Activated CD8-positive, alpha-beta memory T cell treated with anti-CD3 and anti-CD28 coated beads for 4 hours (primary cell): ENCODE data around the gene MAPKAPK2.

Source experiments
- DNase-seq, 2 donors: peaks; one replicate each; pipeline ENCODE4 v3.0.0-alpha.2; 2020; ENCODE audit warnings: low read depth in 2 of 2

Gene MAPKAPK2

DNA sequence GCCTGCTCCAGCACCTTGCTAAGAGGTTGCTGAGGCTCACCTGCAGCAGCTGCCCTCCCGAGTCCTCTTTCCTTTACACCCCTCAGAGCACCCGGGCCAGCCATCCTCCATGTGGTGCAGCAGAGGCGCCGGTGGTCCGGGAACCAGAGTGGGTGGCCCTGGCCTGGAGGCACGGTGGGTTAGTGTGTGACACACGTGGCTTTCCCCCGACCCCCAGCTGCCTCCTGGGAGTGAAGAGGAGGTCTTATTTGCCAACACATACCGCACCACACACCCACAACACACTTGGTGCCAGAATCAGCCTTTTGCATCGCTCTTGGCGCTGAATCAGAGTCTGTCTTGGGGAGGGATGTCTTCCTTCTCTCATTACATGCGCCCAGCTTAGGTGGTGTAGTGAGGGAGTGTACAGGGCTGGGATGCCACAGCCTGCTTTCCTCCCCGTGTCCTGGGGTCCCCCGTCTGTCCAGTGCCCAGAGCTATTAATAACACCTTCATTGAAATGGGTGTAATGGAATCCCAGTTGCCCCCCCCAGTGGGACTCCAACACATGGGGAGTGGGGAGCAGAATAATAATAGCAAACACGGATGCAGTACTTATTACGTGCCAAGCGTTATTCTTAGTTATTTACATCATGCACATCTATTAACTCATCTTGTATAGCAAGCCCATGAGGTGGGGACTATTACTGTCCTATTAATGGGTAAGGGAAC, 38.2 kb downstream of the MAPKAPK2 start:
- DNase-seq = no peak

DNA sequence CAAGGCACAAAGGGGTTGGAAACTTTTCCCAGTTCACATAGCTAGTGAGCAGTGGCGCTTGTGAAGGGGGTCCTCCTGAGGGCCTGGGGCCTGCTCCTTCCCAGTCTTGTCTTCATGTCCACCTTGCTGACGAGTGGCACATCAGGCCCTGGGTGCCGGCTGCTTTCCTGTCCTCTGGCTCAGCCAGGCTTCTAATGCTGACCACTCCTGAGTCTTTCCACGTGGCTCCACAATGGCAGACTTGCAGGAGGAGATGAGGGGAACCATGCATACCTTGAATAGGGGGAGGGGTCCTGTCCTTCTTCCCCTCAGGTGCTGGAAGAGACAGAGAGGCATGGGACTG, 38.7 kb downstream of the MAPKAPK2 start:
- no peak for DNase-seq

DNA sequence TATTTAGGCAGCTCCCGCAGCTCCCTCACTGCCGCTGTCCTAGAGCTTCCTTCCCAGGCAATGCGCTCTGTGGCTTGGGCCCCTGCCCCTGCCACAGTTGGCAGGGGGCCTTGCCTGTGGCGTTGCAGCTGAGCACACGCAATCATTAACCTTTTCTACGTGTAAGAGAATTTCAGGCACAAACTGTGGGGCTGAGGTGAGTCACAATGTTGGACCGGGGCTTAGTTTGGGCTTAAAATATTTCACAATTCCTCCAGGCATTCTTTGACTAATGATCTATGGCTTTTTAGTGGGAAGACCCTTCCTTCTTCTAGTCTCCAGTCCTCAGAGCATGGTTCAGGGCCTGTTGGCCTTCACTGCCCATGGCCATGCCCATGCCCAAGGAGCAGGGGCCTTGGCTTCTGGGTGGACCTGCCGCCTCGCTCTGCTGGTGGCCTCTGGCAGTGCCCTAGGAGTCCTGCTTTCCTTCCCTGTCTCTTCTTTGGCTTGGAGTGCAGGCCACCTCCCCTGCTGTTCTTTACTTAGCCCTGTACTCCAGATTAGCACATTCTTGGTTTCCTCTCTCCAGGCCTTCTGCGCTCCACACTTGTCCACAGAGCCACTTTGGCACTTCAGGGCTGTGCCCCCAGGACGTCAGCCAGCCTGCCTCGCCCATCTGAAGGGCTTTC, 39.2 kb downstream of the MAPKAPK2 start:
- no peak for DNase-seq

DNA sequence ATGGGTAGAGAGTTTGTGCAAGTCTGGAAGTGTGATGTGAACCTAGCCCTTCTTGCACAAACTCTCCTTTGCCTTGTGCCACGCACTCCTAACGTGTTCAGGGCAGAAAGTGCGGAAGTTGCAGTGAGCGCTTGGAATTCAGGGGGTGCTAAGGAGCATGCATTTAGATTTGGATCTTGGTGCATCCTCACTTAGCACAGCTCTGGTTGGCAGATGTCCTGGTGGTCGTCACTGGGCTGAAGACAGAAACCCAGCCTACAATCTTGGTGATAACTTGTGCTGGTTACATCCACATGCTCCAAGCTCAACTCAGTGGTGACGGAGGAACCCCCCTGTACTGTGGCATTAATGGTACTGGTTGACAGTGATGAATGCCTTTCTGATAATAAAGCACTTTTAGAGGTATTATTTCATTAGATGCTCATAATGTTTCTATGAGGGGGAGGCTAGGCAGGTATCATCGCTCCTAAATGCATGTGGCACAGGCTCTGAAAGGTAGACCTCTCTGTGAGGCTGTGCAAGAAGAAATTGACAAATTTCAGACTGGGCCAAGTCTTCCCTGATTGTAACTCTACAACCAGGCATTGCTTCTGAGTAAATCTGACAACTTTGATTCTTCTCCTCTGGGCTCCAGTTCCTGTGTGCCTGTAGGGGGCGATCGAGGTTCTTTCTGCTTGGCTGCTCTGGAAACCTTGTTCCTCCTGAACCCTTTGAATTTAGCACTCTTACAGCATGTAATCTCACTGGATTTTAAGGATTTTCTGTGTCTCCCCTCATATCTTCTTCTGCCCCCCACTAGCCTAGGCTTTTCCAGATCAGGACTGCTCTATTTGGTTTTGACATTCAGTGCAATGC, 40.6 kb downstream of the MAPKAPK2 start:
- no peak for DNase-seq

DNA sequence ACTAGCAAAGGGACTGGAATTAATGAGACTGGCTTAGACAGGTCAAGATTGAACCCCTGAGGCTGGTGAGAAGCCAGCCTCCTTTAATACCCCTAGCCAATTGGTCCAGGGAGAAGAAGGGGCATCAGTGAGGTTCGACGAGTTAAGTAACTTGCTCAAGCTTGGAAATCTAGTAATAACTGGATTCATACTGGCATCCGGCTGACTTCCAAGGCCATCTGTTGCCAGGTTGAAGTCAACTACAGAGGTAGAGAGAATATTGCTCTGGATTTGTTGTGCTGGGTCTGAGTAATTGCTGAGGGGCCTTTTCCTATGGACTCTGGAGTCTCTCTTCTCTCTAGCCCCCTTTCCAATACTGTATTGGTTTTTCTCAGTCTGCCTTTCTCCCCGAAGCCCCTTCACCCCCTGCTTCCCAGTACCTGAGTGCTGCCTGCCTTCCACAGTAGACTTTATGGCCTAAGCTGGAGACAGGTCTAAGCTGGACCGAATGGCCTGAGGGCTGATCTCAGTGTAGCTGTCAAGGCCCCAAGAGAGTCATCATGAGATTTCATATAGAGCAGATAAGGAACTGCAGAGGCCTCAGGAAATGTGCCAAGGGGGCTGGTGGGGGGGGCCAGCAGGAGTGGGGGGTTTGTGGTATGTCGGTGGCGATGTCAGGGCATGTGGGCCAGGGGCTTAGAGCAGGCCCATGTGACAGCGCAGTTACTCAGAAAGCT, 43.4 kb downstream of the MAPKAPK2 start:
- no peak for DNase-seq

DNA sequence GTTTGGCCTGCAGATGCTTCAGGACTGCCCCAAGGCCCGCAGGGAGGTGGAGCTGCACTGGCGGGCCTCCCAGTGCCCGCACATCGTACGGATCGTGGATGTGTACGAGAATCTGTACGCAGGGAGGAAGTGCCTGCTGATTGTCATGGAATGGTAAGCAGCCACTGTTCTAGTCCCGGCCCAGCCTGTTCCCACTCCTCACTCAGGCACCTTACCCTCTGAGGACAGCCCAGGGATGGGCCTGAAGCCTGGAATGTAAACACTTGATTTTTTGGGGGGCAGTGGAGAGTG, 43.9 kb downstream of the MAPKAPK2 start:
- no peak for DNase-seq

DNA sequence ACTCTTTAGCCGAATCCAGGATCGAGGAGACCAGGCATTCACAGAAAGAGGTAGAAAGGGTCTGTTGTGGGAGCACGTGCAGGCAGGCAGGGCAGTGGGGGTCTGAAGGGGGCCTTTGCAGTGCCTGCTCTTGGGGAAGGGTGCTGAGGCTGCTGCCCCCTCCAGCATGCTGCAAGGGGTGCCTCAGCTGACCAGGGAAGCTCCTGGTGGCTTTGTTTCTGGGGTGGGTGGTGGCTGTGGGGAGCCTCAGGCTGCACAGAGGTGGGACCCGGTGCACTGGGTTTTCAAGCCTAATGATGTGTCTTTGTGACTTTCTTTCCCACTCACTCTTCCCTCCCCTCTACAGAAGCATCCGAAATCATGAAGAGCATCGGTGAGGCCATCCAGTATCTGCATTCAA, 44.3 kb downstream of the MAPKAPK2 start:
- DNase-seq = no peak

DNA sequence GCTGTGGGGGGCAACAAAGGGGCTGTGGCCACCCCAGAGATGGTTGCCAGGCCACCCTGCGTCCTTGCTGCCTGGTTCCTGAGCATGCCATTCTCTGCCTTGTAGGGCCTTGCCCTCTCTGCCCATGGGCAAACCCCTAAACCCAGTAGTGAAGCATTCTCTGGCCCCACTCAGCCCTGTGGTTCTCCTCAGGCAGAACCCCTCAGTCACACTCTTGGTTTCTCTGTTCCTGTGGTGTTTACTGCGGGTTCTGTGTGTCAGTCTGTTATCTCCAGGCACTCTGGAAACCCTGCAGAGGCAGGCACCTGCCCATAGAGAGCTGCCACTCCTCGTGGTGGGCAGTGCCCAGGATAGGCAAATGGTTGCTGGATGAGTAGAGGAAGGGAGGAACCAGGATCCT, 44.8 kb downstream of the MAPKAPK2 start:
- no peak for DNase-seq

DNA sequence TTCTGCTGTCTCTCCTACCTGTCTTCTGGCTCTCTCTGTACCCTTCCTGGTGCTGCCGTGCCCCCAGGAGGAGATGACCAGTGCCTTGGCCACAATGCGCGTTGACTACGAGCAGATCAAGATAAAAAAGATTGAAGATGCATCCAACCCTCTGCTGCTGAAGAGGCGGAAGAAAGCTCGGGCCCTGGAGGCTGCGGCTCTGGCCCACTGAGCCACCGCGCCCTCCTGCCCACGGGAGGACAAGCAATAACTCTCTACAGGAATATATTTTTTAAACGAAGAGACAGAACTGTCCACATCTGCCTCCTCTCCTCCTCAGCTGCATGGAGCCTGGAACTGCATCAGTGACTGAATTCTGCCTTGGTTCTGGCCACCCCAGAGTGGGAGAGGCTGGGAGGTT, 47.8 kb downstream of the MAPKAPK2 start:
- DNase-seq = no peak

DNA sequence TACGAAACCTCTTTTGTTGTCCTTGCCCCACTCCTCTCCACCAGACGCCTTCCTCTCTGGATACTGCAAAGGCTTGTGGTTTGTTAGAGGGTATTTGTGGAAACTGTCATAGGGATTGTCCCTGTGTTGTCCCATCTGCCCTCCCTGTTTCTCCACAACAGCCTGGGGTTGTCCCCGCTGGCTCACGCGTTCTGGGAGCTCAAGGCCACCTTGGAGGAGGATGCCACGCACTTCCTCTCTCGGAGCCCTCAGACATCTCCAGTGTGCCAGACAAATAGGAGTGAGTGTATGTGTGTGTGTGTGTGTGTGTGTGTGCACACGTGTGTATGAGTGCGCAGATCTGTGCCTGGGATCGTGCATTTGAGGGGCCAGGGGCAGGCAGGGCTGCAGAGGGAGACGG, 48.3 kb downstream of the MAPKAPK2 start:
- DNase-seq = no peak

DNA sequence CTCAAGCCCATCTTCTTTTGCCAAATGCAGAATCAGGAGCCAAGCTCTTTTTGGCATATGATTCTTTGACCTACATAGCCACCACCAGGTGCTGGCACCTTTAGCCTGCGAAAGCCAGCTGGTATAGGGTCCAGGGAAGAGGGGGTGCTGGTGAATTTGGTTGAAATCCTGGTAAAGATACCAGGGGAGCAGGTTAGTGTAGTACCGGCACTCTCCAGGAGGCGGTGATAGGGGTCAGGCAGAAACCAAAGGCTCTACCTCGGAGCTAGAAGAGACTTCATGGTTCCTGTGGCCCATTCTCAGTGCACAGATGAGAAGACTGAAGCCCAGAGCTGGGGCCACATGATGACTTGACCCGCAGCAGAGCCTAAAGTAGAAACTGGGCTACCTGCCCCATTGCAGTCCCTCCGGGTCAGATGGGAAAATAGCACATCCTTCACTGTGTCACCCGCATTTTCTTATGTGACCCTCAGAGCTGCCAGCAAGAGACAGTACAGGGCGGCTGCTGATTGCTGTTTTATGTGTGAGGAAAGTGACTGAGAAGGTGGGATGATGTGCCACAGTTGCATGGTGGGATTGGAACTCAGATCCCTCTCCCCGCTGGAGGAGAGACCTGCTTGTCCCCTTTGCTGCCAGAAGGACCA, 49.9 kb downstream of the MAPKAPK2 start:
- DNase-seq = peak; percentile 44 to 63

DNA sequence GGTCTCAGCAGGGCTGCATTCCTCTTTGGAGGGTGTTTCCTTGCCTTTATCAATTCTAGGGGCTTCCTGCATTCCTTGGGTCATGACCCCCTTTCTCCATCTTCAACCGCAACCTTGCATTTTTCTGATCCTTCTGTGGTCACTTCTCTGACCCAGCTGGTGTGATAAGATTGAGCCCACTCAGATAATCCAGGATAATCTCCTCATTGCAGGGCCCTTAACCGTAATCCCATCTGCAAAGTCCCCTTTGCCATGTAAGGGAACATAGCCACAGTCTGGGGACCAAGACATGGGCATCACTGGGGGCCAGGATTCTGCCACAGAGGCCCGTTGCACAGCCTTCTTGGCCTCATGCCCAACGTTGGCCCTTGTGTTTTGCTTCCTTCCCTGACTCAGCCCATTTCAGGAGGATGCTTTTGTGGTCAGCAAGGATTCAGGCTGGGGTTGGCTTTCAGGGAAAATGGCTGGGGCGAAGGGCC, 50.9 kb downstream of the MAPKAPK2 start:
- no peak for DNase-seq

DNA sequence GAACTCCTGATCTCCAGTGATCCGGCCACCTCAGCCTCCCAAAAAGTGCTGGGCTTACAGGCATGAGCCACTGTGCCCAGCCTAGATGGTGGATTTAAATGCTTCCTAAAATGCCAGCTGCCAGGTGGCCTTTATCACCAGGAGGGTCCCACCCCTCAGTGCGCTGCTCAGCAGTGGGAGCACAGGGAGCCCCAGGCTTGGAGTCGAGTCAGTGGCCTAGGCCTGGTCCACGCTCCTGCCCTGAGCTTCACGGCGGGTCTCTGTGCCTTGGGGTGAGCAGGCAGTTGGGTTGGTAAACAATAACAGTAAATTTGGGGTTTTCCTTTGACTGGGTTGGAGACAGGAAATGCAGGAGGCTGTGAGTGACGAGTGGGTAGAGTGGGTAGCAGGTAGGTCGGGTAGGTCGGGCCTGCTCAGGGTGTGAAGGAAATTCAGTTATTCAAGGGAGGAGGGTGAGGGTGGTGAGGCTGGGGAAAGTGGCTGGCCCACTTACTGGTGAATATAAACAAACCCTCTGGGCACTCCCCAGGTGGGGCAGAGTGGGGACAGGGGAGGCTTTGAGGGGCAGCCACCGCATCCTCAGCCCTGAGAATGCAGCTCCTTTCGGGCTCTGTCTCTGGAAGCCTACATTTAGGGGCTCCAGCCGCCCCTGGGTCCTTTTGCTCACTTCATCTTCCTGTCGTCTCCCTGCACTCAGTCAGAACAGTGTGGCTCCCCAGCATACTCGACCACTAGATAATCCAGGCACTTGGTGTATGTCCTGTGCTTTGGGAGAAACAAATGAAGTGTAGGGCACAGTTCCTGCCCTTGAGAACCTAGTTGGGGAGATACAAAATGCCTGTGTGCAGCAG, 52.4 kb downstream of the MAPKAPK2 start:
- DNase-seq = peak; percentile 33 to 52

DNA sequence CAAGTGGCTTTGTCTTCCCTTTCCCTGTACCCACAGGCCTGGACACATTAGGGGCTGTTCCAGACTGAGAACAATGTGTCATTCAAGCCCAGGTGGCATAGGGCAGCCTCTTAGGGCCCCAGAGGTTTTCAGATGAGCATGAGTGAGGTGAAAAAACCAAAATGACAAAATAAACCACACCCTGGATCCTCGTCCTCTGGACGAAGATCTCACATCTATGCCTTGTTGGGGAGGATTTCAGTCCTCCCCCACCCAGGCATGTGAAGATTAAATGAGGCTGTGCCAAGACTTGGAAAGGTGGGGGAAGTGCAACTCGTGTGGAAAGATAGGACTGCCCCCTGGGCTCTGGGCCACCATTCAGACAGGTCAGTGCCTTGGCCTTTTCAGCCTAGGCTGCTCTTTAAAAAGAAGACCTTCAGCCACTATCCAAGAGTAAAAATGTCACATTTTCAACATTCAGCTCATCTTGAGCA, 53.1 kb downstream of the MAPKAPK2 start:
- DNase-seq = no peak

DNA sequence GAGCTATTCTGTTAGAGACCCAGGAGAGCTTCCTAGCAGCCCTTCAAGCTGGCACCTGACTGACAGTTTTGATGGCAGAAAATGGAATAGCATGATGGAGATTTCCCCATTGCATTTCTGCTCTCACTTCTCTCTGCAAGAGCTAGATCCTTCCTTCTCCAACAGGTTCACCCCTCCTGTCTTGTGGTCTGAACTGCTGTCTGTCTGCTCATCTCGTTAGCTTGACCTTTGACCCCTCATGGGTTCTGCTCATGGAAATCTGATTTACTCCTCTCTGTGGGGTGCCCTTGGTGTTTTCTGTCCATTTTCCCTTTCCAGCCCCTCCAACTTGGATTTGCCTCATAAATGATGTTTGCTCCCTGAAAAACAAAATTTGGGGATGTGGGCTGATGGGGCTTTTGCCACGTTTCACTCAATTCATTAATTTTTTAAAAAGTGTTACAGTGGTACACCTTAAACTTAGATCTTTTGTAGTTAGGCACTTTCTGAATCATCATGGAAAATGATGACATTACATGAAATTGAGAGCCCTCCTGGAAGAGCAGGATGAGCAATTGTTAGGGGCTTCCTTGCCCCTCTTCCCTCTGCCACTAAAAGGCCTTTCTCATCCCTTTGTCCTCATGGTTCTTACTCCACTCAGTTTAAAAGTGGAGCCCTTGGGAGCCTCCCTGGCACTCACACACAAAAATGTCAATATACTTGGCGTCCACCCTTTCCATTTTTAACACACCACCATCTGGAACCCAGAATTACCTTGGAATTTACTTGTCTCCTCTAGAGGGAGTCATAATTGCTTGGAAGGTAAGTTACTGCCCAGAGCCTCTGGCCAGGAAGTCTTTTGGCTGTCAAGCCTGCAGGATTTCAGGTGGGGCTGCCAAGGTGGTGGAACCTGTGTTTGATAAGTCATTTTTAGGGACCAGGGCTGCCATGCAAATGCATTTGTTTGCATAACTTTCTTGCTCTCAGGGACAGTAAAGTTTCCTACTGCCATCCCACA, 54.0 kb downstream of the MAPKAPK2 start:
- no peak for DNase-seq

DNA sequence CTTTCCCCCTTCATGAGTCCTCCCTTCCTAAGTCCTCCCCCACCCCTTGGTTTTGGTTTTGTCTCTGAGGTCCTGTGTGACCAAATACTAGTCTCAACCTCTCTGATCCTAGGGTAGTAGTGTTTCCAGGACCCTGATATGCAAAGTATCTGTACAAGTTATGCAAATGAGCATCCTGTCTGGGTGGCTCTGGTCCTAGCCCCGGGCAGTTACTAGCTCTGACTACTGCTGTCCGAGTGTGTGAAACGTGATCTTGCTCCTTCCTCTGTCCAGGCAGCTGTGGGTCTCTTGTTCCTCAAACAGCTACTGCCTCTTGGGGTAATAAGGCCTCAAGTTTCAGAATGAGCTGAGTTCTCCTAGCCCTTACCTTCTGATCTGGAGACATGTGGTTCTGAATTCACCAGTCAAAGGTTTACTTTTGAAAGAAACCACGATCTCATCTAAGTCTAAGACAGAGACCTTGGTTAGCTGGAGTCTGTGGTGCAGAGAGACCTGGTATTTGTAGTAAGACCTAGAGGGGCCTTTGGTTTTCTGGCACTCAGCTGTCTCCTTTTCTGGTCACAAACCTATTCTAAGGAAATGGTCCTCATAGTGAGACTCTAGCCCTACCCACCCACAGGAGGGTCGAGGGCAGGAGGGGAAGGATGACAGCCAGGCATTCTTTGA, 54.8 kb downstream of the MAPKAPK2 start:
- no peak for DNase-seq

DNA sequence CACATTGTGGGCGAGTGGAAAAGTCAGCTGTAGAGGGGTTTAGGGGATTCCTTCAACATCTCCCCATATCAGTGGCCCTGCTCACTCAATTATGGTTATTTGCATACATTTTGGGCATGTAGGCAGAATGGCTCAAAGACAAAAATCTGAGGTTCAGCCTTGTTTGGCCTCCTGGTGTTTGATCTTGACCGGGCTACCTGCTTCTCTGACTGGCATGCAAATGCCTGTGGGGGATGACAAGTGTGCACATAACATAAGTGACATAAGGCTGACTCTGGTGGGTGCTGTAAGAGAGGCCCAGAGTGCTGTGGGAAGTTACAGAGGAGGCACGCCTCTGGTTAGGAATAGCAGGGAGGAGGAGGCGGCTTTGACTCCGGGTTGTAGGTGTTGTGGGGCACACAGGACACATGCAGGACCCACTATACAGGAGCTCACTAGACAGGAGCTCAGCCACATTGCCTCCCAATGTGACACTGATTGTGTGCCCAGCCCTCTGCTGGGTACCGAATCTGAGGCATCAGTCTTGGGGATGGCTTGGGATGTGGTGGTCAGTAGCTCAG, 56.5 kb downstream of the MAPKAPK2 start:
- DNase-seq = no peak

DNA sequence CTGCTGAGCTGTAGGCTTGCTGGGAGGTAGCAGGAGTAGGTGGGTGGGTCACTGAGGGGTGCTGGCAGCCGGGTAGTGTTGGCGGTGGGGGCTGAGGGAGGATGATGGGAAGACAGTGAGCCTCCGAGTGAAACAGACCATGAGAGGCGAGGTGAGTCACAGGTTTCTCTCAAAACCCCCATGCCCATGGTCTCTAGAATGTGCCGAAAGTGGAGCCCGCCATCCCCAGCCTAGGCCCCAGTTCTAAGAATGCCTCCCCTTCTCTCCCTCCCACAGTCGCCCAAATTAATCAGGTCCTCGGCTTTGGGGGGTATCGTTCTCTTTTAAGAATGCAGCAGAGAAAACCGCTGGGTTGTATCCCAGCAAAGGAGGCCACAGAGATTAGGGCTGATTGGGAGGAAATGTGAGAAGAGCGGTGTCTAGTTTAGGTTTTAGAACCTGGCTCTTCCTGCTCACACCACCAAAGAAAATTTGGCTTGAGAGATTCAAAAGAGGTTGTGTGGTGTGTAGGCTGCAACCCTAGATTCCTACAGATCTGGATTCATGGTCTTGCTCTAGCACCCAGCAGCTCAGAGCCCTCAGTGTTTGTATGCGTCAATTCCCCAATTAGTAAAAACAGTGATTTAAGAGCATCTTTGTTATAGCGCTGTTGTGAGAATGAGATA, 58.1 kb downstream of the MAPKAPK2 start:
- DNase-seq = no peak
